ENCODE results near the gene ADGRB2. TPM values are rescaled to one million over a fixed set of nuclear protein-coding genes. Genes with fewer than 3 reads are reported as not detected.

Gene ADGRB2
- polyA plus RNA-seq, 3 donors: not detected

- no peaks in the 10 kb centered on the region for H4K20me1 ChIP-seq (ENCODE audit: insufficient read depth, low read length)
- H3K4me1 ChIP-seq (ENCODE audit: control insufficient read depth in 1 of 2, insufficient read depth in 2 of 2, low read length in 2 of 2): no peaks in the 10 kb centered on the region
- DNase-seq: no peak
- H3K4me1 Mint-ChIP-seq: no peaks in the 10 kb centered on the region
- H3K36me3 ChIP-seq (replicated peaks in 1 of 2; ENCODE audit: control insufficient read depth in 1 of 2, insufficient read depth in 2 of 2, low read length in 2 of 2): no peaks in the 10 kb centered on the region
- H2AFZ ChIP-seq (ENCODE audit: insufficient read depth, low read depth, low read length, poor library complexity, severe bottlenecking): no peak overlapping the region
- no peak overlapping the region for H3K4me3 Mint-ChIP-seq
- H3K27ac ChIP-seq (ENCODE audit: low read depth in 1 of 2, low read length in 2 of 2): no peak overlapping the region
- H3K9ac ChIP-seq (ENCODE audit: insufficient read depth, low read length, poor library complexity, severe bottlenecking): no peak overlapping the region
- TF ChIP-seq CTCF (IDR thresholded peaks at IDR 0.05): no peak
- no peak overlapping the region for H3K27ac Mint-ChIP-seq
- no peaks in the 10 kb centered on the region for H3K9me3 ChIP-seq (replicated peaks in 1 of 2; ENCODE audit: control insufficient read depth in 1 of 2, insufficient read depth in 1 of 2, low read length in 2 of 2)
- no peak overlapping the region for H3K4me2 ChIP-seq (replicated peaks; ENCODE audit: extremely low read depth, low read length, poor library complexity, severe bottlenecking)
- no peaks in the 10 kb centered on the region for H3K79me2 ChIP-seq (ENCODE audit: insufficient read depth, low read length)
- H3K4me3 ChIP-seq (replicated peaks in 1 of 3; ENCODE audit: low read depth in 2 of 3, low read length in 3 of 3): no peak overlapping the region
- H3K9me3 Mint-ChIP-seq: peaks cover 0 to 2% (median 0%) of the 10 kb centered on the region in 7 donors
- no peaks in the 10 kb centered on the region for H3K27me3 ChIP-seq (ENCODE audit: control insufficient read depth in 2 of 2, insufficient read depth in 2 of 2, low read length in 2 of 2)
- H3K36me3 Mint-ChIP-seq: no peaks in the 10 kb centered on the region
- WGBS (ENCODE audit: insufficient coverage): no CpG with 5 or more reads among the region's 2 CpGs
- intact Hi-C loops (cut with micrococcal nuclease): no loop called here
- H3K27me3 Mint-ChIP-seq (ENCODE audit: low read depth in 3 of 3): peaks cover 0 to 2% (median 0%) of the 10 kb centered on the region in 3 donors
Observed at GRCh38 chr1:31689379-31689778, 74.8 kb downstream of the ADGRB2 start.

GRCh38 chr1:31688233-31688918 lies 75.8 kb downstream of the ADGRB2 start:
- Histone ChIP-seq H3K27me3 (ENCODE audit: control insufficient read depth in 2 of 2, insufficient read depth in 2 of 2, low read length in 2 of 2) (no peaks in the 10 kb centered on the region), H3K27ac (ENCODE audit: low read depth in 1 of 2, low read length in 2 of 2) (no peak overlapping the region)
- 90% methylated on average over 6 of the region's 8 CpGs for whole genome bisulfite sequencing (ENCODE audit: insufficient coverage)

More at GRCh38 chr1:31688233-31688918, 75.8 kb downstream of the ADGRB2 start:
- Histone ChIP-seq H2AFZ (ENCODE audit: insufficient read depth, low read depth, low read length, poor library complexity, severe bottlenecking) (no peak overlapping the region), H3K4me2 (replicated peaks; ENCODE audit: extremely low read depth, low read length, poor library complexity, severe bottlenecking) (no peak overlapping the region), H3K4me1 (ENCODE audit: control insufficient read depth in 1 of 2, insufficient read depth in 2 of 2, low read length in 2 of 2) (no peaks in the 10 kb centered on the region), H4K20me1 (ENCODE audit: insufficient read depth, low read length) (no peaks in the 10 kb centered on the region), H3K9me3 (replicated peaks in 1 of 2; ENCODE audit: control insufficient read depth in 1 of 2, insufficient read depth in 1 of 2, low read length in 2 of 2) (no peaks in the 10 kb centered on the region), H3K9ac (ENCODE audit: insufficient read depth, low read length, poor library complexity, severe bottlenecking) (no peak overlapping the region), H3K36me3 (replicated peaks in 1 of 2; ENCODE audit: control insufficient read depth in 1 of 2, insufficient read depth in 2 of 2, low read length in 2 of 2) (no peaks in the 10 kb centered on the region), H3K4me3 (replicated peaks in 1 of 3; ENCODE audit: low read depth in 2 of 3, low read length in 3 of 3) (no peak overlapping the region), H3K79me2 (ENCODE audit: insufficient read depth, low read length) (no peaks in the 10 kb centered on the region)
- Mint-ChIP-seq H3K27me3 (ENCODE audit: low read depth in 3 of 3) (peaks cover 0 to 3% (median 0%) of the 10 kb centered on the region in 3 donors), H3K36me3 (no peaks in the 10 kb centered on the region), H3K9me3 (peaks cover 0 to 2% (median 0%) of the 10 kb centered on the region in 7 donors), H3K4me1 (no peaks in the 10 kb centered on the region), H3K4me3 (no peak overlapping the region), H3K27ac (no peak overlapping the region)
- TF ChIP-seq CTCF (IDR thresholded peaks at IDR 0.05): no peak
- intact Hi-C loops (cut with micrococcal nuclease): no loop called here
- DNase-seq: no peak

All from CD14-positive monocyte (primary cell).